Hematopoietic multipotent progenitor cell (in vitro differentiated cells): ENCODE measurements around the gene USP9X. TPM values are rescaled to one million over a fixed set of nuclear protein-coding genes. Genes with fewer than 3 reads are reported as not detected.
A peak's percentile ranks its signal among the peaks of the same experiment; 100 is the strongest.
"Not testable (repeated sequence)": the region's sequence is repeated elsewhere in the genome, so short reads cannot be mapped to it uniquely, and the experiment has no call there.

Source experiments
- DNase-seq, 3 donors: peaks; one replicate each; pipeline ENCODE4 v3.0.0-alpha.2; 2011 to 2015; ENCODE audit warnings: low read depth in 2 of 3, low spot score in 2 of 3
- total RNA-seq: library from RNA; depleted of rRNA; stranded (reverse); fragments of >200 nt; gene quantifications from one replicate; pipeline ENCODE4 v1.2.3, GENCODE V29; 2012

USP9X gene
- total RNA-seq, 1 donor: 45.8 TPM

DNA sequence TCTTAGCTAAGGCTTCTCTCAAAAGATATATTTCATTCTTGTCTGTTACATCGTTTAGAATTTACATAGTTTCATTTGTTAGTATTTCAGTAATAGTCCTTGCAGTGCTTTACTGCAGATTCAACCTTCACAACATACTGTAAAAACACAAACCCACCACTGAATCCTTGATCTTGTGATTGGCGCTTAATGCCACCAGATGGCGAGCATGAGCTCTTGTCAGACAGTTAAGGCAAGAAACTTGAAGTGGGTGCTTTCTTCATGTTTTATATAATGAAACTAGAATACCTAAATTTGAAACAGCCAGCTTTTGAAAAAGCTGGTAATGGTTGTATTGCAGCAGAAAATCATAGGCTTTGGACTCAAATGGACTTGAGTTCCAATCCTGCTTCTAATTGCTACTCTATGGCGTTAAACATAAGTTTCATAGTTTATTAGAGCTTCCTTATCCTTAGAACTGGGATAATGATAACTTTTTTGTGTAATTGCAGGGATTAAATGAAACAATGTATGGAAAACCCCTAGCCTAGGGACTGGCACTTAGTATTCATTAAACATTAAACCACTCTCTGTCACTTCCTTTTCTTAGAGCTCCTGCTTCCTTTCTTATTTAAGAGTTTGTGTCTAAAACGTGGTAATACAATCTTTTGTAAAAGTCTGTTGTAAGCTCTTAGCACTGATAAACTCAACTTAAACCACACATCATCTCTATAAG, 95.1 kb downstream of the USP9X start:
- DNase-seq: peak; percentile 14 to 79 (median 55)

DNA sequence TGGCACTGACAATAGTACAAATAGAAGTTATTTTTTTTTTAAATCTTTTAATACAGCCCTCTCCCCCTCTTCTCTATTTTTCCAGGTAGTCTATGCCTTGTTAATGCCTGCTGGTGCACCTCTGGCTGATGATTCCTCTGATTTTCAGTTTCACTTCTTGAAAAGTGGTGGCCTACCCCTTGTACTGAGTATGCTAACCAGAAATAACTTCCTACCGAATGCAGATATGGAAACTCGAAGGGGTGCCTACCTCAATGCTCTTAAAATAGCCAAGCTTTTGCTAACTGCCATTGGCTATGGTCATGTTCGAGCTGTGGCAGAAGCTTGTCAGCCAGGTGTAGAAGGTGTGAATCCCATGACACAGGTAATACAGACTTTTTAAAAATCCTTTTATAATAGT, 99.1 kb downstream of the USP9X start:
- DNase-seq: peak in 1 of 3 donors; percentile 8

DNA sequence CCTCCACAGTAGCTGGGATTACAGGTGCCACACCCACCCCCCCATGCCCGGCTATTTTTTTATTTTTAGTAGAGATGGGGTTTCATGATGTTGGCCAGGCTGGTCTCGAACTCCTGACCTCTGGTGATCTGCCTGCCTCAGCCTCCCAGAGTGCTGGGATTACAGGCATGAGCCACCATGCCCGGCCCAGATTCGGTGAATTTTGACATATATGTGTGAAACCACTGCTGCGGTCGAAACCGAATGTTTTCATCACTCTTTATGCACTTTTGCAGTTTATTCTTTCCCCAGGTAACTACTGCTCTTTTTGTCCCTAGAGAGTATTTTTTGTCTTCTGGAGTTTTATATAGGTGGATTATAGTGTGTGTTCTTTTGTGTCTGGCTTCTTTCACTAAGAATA, 101.7 kb downstream of the USP9X start:
- DNase-seq: not testable (repeated sequence)

DNA sequence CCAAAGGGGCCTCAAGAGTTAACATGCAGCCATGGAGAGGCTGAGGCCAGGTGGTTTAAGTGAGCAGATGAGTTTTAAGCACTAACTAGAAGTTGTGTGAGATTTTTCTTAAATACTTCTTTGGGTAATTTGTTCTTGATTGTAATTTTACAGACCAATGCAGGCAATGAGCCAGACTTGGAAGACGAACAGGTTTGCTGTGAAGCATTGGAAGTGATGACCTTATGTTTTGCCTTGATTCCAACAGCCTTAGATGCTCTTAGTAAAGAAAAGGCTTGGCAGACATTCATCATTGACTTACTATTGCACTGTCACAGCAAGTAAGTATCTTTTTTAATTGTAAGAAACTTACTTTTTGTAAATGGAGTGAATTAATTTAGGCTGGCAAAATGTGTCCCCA, 103.9 kb downstream of the USP9X start:
- DNase-seq: no peak

DNA sequence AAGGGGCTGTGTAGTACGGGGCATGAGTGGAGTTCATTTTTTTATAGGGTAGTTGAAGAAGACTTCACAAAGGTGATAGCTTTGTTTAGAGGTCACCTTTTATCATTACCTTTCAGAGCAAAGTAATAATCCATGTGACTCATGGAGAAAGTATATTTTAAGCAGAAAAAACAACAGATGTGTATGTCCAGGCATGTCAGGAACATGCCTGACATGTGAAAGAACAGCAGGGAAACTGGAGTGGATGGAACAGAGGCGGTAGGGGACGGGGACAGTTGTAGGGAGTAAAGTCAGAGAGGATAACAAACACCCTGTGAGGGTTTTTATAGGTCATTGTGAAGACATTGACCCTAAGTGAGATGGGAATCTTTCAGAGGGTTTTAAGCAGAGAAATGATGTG, 107.6 kb downstream of the USP9X start:
- DNase-seq: no peak

DNA sequence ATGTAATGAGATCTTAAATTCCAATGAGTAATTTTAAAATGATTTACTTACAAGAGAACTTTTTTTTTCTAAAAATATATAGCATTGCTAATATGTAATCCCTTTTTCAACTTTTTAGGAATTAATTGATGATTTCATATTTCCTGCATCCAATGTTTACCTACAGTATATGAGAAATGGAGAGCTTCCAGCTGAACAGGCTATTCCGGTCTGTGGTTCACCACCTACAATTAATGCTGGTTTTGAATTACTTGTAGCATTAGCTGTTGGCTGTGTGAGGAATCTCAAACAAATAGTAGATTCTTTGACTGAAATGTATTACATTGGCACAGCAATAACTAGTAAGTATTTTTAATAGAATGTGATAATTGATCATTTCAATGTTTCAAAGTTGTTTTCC, 113.2 kb downstream of the USP9X start:
- DNase-seq: no peak

DNA sequence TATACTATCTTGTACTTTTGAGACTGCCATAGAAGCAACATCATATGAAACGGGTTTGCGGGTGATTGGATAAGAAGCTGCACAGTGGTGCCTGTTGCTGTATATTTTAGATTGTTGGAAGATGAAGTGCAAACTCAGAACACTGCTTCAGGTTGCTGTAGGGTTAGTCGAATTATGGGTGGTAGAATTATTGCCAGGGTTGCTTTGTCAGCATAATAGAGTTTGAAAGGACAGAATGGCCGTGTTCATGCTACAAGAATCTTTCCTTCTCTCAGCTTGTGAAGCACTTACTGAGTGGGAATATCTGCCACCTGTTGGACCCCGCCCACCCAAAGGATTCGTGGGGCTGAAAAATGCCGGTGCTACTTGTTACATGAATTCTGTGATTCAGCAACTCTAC, 115.5 kb downstream of the USP9X start:
- no peak for DNase-seq

DNA sequence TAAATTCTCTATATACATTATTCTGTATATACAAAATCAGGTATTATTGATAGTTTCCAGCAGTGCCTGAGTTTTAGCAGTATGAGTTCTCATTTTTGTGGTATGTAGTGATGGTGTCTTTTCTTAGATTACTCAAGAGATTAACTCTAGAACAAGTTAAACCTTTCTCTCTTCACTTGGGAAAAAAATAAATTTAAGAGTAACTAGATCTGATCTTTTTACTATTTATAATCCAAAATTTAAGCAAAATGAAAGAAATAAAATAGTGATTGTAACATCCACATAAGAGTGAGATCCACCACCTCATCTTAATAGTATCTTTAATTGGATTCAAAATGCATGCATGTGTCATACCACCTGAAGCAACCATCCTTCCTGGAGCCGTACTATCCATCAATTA, 124.6 kb downstream of the USP9X start:
- DNase-seq: no peak

DNA sequence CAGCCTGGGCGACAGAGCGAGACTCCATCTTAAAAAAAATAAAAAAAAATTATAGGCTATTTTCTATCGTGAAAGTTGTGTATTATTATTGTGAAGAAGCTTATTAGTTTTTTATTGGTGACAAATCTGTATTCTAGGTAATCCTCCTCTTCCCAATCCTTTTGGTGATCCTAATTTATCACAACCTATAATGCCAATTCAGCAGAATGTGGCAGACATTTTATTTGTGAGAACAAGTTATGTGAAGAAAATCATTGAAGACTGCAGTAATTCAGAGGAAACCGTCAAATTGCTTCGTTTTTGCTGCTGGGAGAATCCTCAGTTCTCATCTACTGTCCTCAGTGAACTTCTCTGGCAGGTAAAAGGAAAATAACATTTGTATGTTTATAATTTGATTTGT, 139.4 kb downstream of the USP9X start:
- DNase-seq: no peak

DNA sequence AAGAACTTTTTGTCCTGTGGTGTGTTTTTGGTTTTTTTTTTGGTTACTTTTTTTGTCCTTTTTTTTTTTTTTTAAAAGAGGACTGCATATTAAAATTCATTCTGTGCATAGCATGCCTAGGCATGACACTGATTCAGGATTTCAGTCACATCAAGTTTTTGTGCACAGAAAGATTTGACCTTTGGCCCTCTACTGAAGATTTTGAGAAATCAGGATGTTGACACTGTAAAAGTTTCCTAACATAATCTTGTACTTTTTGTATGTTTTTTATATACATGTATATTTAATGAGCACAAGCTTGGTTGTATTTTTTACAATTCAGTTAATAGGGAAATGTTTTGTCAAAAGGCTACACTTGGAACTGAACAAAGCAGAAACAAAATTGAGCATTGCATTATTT, 148.7 kb downstream of the USP9X start:
- DNase-seq: no peak

DNA sequence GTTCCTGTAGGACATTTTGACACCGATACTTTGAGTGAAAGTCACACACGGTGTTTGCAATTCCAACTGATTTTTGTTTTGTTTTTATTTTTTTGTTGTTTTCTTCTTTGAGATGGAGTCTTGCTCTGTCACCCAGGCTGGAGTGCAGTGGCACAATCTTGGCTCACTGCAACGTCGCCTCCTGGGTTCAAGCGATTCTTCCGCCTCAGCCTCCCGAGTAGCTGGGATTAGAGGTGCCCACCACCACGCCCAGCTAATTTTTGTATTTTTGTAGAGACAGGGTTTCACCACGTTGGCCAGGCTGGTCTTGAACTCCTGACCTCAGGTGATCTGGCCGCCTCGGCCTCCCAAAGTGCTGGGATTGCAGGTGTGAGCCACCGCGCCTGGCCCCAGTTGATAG, 149.2 kb downstream of the USP9X start:
- not testable (repeated sequence) for DNase-seq

DNA sequence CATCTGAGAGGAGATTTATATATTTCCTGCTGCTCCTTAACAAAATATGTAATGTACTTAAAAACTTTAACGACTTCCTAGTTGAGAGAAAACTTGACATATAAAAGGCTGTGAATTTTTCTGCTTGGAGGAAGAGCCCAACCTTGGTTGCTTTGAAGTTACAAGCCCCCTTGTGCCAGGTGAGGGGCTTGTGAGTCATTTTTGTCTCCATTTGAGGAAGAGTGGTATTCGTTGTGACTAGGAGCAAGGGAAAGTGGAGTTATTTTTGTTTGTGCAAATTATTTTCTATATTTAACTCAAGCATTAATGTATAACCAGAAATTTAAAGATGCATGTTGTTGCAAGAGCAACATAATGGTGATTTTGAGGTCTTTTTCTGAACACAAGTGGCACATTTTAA, 149.7 kb downstream of the USP9X start:
- no peak for DNase-seq

DNA sequence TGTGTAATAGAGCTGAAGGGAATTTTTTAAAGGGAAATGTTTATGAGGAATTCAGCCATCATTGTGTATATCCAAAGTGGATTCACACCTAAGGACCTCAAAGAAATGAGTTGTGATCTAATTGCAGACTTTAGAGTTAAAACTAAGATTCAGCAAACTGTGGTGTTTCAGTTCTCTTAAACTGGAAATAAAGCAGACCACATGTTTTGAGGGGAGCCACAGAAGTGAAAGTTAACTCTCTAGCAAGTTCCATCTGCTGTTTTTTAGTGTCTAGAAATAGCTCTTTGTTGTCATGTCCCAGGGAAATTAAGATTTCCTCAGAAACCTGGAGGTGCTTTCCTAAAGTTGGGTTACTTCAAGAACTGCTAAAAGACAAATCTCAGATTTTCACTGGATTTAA, 151.4 kb downstream of the USP9X start:
- peak in 1 of 3 donors; percentile 30 for DNase-seq

DNA sequence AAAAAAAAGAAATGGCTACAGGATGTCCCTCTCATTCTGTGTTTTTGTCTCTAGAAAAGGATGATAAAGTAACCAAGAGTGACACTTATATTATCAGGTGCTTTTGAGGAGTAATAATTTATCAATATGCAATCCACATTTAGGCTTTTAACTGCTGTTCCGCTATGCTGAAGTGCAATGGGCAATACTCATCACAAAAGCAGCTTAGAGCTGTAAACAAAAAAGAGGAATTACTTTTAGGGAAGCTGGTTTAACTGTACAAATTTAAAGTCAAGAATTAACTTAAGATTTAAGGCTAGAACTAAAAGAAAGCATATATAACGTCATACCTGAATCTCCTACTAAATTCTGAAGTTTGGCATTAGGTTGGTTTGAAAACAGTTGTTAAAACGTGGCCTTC, 155.3 kb downstream of the USP9X start:
- DNase-seq: peak in 1 of 3 donors; percentile 65

DNA sequence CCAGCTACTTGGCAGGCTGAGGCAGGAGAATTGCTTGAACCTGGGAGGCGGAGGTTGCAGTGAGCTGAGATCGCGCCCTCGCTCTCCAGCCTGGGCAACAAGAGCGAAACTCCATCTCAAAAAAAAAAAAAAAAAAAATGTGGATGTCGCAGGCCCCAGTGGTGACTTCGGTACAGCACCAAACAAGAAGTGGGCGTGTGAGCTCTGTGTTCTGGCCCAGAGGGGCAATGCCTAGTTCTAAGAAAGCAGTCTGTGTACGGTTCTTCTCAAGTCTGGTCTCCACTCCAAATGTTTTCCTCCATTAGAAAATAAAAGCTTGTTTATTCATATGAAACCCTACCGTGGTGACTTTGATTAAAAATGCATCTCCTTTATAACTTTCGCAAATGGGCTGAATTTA, 156.7 kb downstream of the USP9X start:
- DNase-seq: no peak

DNA sequence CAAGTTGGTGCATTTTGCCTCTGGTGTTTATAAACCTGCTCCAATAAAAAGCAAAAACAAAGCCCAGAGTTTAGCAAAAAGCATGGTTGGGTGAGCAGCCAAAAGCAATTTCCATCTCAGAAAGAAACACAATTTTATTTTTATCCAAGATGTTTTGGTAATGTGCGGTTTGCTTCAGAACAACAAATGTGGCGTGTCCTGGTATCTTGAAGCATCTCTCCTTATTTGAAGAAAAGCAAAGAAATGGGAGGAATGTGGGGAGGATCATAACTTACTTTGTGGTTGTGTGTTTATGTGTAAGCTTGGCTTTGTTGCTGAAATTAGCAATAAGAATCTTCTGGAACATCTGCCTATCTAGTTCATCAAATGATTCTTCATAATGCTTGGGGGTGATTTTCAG, 160.4 kb downstream of the USP9X start:
- DNase-seq: no peak

DNA sequence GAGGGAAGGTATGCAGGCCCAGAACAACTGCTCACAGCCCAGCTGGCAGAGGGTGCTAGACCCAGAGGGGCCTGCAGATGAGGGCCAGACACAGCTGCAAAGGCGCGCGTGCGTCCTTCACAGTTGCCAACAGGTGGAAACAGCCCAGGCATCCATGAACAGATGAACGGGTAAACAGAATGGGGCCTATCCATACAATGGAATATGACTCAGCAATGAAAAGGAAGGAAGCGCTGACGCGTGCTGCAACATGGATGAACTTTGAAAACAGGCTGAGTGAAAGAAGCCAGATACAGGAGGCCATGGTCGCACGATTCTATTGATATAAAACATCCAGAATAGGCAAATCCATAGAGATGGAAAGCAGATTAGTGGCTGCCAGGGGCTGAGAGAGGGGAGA, 165.6 kb downstream of the USP9X start:
- no peak for DNase-seq

DNA sequence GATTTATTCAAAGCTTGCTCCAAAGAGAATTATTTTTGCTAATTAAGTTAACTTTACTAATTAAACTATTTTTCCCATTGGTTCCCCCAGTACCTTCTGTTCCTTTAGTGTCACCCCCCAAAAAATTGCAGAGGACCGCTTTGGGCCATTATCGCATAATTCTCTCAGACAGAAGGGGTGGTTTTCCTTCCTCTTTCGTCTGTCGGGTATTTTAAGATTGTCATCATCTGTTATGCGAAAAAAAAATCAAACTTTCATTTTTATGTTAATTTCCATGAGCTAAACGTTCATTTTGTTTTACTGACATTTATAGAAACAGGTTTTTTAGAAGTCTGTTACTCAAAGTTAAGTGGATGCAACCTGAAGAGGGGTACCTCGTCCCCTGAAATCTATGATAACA, 172.6 kb downstream of the USP9X start:
- DNase-seq: peak in 1 of 3 donors; percentile 76

DNA sequence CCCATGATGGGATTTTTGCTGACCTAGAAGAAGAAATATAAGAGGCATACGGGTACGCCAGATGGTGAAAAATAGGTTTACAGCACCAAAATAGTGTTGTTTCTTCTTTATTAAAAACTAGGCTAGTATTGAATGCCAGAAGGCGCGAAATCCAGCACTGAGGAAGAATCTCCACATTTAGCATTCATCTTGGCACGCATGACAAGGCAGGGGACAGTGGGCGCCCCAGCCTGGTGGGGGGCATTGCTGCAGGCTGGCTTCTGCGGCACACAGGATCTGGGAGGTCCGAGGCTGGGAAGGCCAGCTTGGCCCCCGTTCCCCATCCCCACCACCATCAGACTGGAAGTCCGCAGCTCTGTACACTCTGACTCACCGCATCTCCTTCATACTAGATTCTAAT, 173.0 kb downstream of the USP9X start:
- no peak for DNase-seq

DNA sequence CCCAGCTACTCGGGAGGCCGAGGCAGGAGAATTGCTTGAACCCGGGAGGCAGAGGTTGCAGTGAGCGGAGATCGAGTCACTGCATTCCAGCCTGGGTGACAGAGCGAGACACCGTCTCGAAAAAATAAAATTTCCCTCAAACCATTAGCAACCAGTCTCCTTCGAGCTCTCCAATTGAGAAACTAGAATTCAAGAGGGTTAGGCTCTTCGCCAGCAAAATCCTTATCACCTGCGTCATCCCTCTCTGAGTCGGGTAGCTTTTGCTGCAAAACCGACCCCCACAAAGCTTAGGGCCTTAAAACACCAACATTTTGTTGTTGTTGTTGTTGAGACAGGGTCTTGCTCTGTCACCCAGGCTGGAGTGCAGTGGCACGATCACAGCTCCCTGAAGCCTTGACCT, 173.6 kb downstream of the USP9X start:
- DNase-seq: no peak

DNA sequence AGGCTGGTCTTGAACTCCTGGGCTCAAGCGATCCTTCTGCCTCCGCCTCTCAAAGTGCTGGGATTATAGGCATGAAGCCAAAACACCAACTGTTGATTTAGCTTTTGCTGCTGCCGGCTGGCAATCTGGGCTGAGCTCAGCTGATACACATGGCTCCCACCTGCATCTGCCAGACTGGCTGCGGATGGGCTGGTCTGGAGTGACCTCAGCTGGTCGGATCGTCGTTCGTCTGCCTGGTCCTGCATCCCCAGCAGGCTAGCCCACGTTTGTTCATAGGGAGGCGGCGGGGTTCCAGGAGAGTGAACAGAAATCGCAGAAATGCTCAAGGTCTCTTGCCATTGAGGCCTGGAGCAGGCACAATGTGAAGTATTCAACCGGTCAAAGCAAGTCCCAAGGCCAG, 174.3 kb downstream of the USP9X start:
- DNase-seq: no peak

DNA sequence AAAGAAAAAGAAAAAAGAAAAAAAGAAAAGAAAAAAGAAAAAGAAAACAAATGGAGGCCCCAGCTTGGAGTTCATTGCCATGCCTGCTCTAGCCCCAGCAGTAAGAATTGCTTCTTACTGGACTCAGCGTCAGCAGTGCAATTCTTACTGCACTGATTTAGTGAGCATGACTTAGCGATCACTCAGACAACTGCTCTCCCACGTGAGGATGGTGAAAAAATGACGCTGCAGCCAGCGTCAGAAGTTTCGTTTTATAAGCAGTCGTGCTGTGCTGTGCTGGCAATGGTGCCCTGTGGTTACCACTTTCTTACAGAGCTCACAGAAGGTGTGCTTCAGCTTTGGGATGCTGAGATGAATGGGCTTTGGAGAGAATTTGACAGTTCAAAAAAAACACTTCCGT, 180.4 kb downstream of the USP9X start:
- DNase-seq: peak; percentile 17 to 78 (median 73)

DNA sequence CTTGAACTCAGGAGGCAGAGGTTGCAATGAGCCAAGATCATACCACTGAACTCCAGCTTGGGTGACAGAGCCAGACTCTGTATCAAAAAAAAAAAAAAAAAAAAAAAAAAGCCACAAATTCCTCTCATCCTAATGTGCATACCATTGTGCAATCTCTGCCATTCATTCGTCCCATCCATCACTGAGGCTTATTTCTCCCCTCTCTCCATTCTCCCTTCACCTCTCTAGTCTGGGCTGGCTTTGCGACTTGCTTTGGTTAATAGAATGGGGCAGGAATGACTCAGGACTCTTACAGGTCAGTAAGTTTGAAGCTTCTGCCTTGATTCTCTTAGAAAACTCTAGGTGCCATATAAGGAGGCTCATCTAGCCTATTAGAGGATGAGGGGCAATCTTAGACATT, 188.4 kb downstream of the USP9X start:
- no peak for DNase-seq
